ENCODE results near the gene GREB1.
A peak's percentile ranks its signal among the peaks of the same experiment; 100 is the strongest.

Gene GREB1

DNA sequence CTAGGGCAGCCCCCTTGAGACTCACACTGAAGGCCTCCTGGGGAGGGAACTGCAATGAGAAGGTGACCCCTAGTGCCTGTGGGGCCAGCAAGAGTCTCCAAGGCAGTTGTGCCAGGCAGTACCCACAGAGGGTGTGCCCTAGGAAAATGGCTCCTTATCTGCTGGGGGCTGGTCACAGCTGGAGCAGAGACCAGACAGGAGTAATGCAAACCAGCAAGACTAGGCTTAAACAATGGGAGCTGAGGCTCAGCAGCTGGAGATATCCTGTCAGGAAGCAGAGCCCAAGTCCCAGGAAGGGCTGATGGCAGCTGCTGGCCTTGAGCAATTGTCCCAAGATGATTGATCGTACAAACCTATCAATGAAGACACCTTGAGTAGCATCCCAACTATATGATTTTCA lies 41.1 kb upstream of the GREB1 start:
- peak; percentile 45 for DNase-seq
- Histone ChIP-seq H3K27me3 (no peaks in the 10 kb centered on the region), H3K36me3 (no peaks in the 10 kb centered on the region), H3K4me3 (ENCODE audit: low read depth, low read length) (no peak overlapping the region), H3K4me1 (peaks cover 17% of the 10 kb centered on the region), H3K9me3 (no peaks in the 10 kb centered on the region; the same call in 1 of the 2 replicates)
- TF ChIP-seq, protein P1, sequence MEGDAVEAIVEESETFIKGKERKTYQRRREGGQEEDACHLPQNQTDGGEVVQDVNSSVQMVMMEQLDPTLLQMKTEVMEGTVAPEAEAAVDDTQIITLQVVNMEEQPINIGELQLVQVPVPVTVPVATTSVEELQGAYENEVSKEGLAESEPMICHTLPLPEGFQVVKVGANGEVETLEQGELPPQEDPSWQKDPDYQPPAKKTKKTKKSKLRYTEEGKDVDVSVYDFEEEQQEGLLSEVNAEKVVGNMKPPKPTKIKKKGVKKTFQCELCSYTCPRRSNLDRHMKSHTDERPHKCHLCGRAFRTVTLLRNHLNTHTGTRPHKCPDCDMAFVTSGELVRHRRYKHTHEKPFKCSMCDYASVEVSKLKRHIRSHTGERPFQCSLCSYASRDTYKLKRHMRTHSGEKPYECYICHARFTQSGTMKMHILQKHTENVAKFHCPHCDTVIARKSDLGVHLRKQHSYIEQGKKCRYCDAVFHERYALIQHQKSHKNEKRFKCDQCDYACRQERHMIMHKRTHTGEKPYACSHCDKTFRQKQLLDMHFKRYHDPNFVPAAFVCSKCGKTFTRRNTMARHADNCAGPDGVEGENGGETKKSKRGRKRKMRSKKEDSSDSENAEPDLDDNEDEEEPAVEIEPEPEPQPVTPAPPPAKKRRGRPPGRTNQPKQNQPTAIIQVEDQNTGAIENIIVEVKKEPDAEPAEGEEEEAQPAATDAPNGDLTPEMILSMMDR (IDR thresholded peaks at IDR 0.05; ENCODE audit: low read depth, low read length) = no peak

DNA sequence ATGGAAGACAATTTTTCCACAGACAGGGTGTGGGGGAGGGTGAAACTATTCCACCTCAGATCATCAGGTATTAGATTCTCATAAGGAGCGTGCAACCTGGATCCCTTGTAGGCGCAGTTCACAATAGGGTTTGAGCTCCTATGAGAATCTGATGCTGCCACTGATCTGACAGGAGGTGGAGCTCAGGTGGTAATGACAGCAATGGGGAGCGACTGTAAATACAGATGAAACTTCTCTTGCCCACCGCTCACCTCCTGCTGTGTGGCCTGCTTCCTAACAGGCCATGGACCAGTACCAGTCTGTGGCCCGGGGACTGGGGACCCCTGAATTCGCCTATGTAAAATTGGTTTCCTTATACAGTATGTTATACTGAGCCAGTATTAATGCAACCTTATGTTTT lies 40.6 kb upstream of the GREB1 start:
- H3K4me1 ChIP-seq = peaks cover 18% of the 10 kb centered on the region
- H3K36me3 ChIP-seq = no peaks in the 10 kb centered on the region
- TF ChIP-seq, protein P1 (IDR thresholded peaks at IDR 0.05; ENCODE audit: low read depth, low read length) = no peak
- H3K4me3 ChIP-seq (ENCODE audit: low read depth, low read length) = no peak overlapping the region
- H3K27me3 ChIP-seq = no peaks in the 10 kb centered on the region
- no peaks in the 10 kb centered on the region; the same call in 1 of the 2 replicates for H3K9me3 ChIP-seq
- no peak for DNase-seq

DNA sequence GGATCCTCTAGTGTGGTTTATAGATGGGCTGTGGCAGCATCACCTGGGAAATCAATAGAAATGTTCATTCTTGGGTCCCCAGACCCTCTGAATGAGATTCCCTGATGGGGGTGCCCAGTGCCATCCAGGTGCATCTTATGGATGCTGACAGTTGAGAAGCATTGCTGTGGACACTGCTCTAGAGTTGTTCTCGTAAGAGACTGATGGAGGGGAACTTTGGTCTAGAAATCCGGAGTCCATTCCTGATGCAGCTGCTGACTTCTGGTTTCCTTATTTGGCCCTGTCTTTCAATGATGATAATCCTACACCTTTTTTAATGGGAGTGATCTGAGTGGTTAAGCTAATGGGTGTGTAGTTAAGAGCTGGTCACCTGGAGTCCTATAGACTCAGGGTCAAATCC lies 39.5 kb upstream of the GREB1 start:
- Histone ChIP-seq H3K4me3 (ENCODE audit: low read depth, low read length) (no peak overlapping the region), H3K9me3 (no peaks in the 10 kb centered on the region; the same call in 1 of the 2 replicates), H3K36me3 (no peaks in the 10 kb centered on the region), H3K4me1 (peaks cover 26% of the 10 kb centered on the region), H3K27me3 (no peaks in the 10 kb centered on the region)
- DNase-seq = no peak
- TF ChIP-seq, protein P1 (IDR thresholded peaks at IDR 0.05; ENCODE audit: low read depth, low read length) = no peak

DNA sequence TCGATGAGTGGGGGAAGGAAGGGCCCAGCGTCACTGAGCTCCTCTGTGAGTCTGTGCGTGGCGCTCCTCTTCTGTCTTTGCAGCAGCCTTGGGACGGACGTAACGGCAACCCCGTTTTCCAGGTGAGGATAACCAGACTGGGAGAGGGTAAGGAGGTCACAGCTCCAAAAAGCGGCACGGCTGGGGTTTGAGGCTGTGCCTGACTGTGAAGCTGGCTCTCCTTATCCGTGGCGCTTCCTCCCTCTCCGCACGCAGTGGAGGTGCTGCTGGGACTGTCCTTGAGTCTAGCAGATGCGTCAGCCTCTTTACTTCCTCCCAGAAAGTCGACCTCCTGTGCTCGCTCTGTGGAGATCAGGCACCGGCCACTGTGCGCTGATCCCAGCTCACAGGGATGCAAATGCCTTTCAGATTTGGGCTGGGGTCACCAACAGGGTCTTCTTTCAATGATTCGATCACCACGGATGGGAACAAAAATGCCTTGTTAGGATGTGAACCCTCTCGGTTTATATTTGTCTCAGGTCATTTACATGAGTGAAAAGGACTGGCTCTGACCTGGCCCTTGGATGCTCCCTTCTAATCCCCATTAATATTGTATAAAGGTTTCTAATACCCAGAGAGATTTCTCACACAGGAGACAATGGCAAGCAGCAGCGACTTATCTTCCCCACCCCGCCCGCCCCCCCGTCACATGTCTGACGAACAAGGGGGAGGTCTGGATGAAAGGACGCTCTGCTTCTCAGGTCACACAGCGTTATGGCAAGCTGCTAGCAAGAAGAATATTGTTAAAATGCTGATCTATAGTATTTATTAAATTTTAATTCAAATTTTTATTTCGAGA lies 37.8 kb upstream of the GREB1 start:
- Histone ChIP-seq H3K4me1 (peaks cover 29% of the 10 kb centered on the region), H3K36me3 (no peaks in the 10 kb centered on the region), H3K27me3 (no peaks in the 10 kb centered on the region), H3K9me3 (no peaks in the 10 kb centered on the region), H3K4me3 (ENCODE audit: low read depth, low read length) (peak overlapping the region; percentile 48)
- TF ChIP-seq, protein P1 (IDR thresholded peaks at IDR 0.05; ENCODE audit: low read depth, low read length) = no peak
- peak; percentile 51 for DNase-seq

DNA sequence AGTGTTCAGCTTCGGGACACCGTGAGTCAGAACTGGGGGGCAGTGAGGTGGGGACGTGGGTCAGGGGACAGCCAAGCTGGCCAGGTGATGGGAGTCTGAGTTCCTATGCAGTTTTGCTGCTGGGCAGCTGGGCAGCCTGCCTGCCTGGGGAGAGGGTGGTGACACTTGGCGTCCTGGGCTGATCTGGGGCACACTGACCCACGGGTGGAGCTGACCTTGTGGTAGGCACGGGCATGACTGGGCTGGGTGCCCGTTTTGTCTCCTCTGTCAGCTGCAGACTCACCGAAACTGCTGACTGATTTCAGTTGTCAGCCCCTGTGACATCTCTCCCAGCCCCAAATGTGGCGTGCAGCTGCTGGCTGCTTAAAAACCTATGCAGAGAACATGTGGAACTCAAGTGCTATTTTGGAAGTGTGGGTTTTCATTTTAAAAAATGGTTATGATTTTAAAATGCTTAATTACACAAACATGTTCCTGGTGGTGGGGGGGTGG lies 35.3 kb upstream of the GREB1 start:
- Histone ChIP-seq H3K9me3 (no peaks in the 10 kb centered on the region), H3K36me3 (no peaks in the 10 kb centered on the region), H3K4me1 (peaks cover 15% of the 10 kb centered on the region), H3K27me3 (no peaks in the 10 kb centered on the region), H3K4me3 (ENCODE audit: low read depth, low read length) (peak overlapping the region; percentile 14)
- TF ChIP-seq, protein P1 (IDR thresholded peaks at IDR 0.05; ENCODE audit: low read depth, low read length) = no peak
- DNase-seq = peak; percentile 59
